Karpas-422 (cell line): Measurements from ENCODE around the gene FOXS1. TPM values are rescaled to one million over a fixed set of nuclear protein-coding genes. Genes with fewer than 3 reads are reported as not detected.

Experiments used
- DNase-seq: peaks from one replicate; pipeline ENCODE4 v3.0.0-alpha.2; 2015
- H2AFZ ChIP-seq: fragments of 200-600 bp; sonication (generic); 2 replicates; pipeline ENCODE4 v1.6.1; 2014; ENCODE audit warnings: antibody characterized with exemption, low read length, mixed read lengths
- H3K27ac ChIP-seq: fragments of 200-600 bp; sonication (generic); 2 replicates; pipeline ENCODE4 v1.5.1; 2014; ENCODE audit warnings: mild to moderate bottlenecking, low read length, moderate library complexity
- H3K27me3 ChIP-seq: fragments of 200-600 bp; sonication (generic); 2 replicates; pipeline ENCODE4 v1.6.1; 2014; ENCODE audit warnings: low read length, mixed read lengths
- H3K36me3 ChIP-seq: fragments of 200-600 bp; sonication (generic); 2 replicates; pipeline ENCODE4 v1.6.1; 2014; ENCODE audit warnings: low read length, mixed read lengths; ENCODE audit not compliant: insufficient read depth
- H3K4me1 ChIP-seq: fragments of 200-600 bp; sonication (generic); 2 replicates; pipeline ENCODE4 v1.6.1; 2014; ENCODE audit warnings: mild to moderate bottlenecking, low read length, mixed read lengths
- H3K4me2 ChIP-seq: fragments of 200-600 bp; sonication (generic); 2 replicates; pipeline ENCODE4 v1.6.1; 2014; ENCODE audit warnings: low read length, low read depth, mild to moderate bottlenecking; ENCODE audit not compliant: poor library complexity, severe bottlenecking
- H3K4me3 ChIP-seq: fragments of 200-600 bp; sonication (generic); 2 replicates; pipeline ENCODE4 v1.5.1; 2014; ENCODE audit warnings: mild to moderate bottlenecking, antibody characterized with exemption, low read length, mixed read lengths
- H3K79me2 ChIP-seq: fragments of 200-600 bp; sonication (generic); 2 replicates; pipeline ENCODE4 v1.6.1; 2014; ENCODE audit warnings: mild to moderate bottlenecking, low read length, mixed read lengths
- H3K9ac ChIP-seq: fragments of 200-600 bp; sonication (generic); 2 replicates; pipeline ENCODE4 v1.6.0; 2014; ENCODE audit warnings: low read length
- H3K9me2 ChIP-seq: fragments of 200-600 bp; sonication (generic), shearing (Covaris generic); replicated peaks from 2 replicates; pipeline ENCODE4 v1.6.0; 2014; ENCODE audit warnings: mild to moderate bottlenecking, low read length, moderate library complexity; ENCODE audit not compliant: insufficient read depth
- H3K9me3 ChIP-seq: fragments of 300-700, 200-600 bp; sonication (generic); 2 replicates; pipeline ENCODE4 v1.6.1; 2014; ENCODE audit warnings: low read length, mixed read lengths
- H4K20me1 ChIP-seq: fragments of 200-600 bp; sonication (generic); 2 replicates; pipeline ENCODE4 v1.6.1; 2014; ENCODE audit warnings: mild to moderate bottlenecking, antibody characterized with exemption, low read length, low read depth; ENCODE audit not compliant: insufficient read depth
- total RNA-seq: library from RNA; depleted of rRNA; stranded (reverse); fragments of >200 nt; shearing (Covaris generic); gene quantifications from 2 replicates; pipeline ENCODE4 v1.2.3, GENCODE V29; 2014; ENCODE audit warnings: low replicate concordance

Gene FOXS1
- total RNA-seq, 1 experiment from 2014 or later: not detected

DNA sequence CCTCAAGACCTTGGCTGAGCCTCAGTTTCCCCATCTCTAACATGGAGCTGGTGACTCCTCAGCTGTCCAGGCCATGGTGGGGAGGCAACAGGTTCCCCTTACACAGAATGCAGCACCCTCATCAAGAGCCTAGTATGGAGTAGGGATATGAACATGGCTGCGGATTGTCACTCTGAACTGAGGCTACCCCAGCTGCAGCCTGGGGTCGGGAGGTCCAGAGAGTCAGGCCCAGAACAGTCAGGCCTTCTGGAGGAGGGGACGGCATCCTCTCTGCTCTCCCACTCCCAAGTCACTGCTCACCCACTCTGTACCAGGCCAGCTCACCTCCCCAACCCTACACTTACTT lies 1.4 kb upstream of the FOXS1 start:
- Histone ChIP-seq H3K27me3 (no peaks in the 10 kb centered on the region), H3K36me3 (no peaks in the 10 kb centered on the region), H3K4me1 (no peaks in the 10 kb centered on the region), H3K27ac (no peak overlapping the region), H3K79me2 (no peaks in the 10 kb centered on the region), H4K20me1 (no peaks in the 10 kb centered on the region), H3K9ac (no peak overlapping the region), H3K4me2 (no peak overlapping the region), H3K9me2 (no peaks in the 10 kb centered on the region), H2AFZ (no peak overlapping the region), H3K4me3 (no peak overlapping the region), H3K9me3 (no peaks in the 10 kb centered on the region)
- no peak for DNase-seq

DNA sequence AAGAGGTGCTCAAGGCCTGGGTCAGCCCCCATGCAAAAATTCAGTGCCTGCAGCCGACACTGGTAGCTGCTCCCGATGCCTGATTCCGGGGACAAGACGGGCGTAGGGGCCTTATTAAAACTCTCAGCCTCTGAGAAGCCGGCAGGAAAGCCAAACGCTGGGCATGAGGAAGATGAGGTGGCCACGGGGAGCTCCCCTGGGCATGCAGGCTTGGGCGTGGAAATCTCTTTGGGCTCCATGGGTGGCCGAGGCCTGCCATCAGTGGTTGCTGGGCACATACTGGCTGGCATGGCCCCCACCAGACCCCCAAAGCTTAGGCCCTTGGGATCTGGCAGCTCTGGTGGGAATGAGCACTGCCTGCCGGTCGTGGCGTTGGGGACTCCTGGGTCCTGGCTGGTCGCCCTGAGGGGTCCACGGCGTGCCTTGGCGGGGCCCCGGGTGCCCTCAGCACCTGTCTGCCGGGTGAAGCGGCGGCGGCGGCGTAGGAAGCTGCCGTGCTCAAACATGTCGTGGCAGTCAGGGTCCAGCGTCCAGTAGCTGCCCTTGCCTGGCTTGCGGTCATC lies 586 bp downstream of the FOXS1 start:
- H3K4me2 ChIP-seq: no peak overlapping the region
- no peak overlapping the region for H2AFZ ChIP-seq
- H3K27me3 ChIP-seq: no peaks in the 10 kb centered on the region
- no peak overlapping the region for H3K27ac ChIP-seq
- H3K36me3 ChIP-seq: no peaks in the 10 kb centered on the region
- no peak overlapping the region for H3K4me3 ChIP-seq
- H3K79me2 ChIP-seq: no peaks in the 10 kb centered on the region
- no peak for DNase-seq
- H3K9ac ChIP-seq: no peak overlapping the region
- no peaks in the 10 kb centered on the region for H4K20me1 ChIP-seq
- no peaks in the 10 kb centered on the region for H3K9me2 ChIP-seq
- no peaks in the 10 kb centered on the region for H3K9me3 ChIP-seq
- no peaks in the 10 kb centered on the region for H3K4me1 ChIP-seq

DNA sequence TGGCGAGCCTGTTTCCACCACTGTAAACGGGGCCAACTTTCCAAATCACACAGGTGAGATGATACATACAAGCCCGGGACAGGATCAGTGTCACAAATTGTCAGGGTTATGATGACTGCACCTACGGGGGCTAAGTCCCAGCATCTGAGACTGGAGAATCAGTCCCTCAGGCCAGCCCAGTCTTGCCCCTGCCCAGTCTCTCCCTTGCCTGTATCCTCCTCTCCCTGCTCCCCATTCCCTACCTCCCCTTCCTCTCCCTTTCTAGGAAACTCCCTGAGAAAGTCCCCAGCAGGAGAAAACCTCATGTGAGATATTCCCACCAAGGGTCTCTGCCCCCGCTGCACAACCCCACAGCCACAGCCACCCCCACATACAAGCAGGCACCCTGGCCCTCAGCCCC lies 1.5 kb downstream of the FOXS1 start:
- DNase-seq: no peak
- no peak overlapping the region for H2AFZ ChIP-seq
- no peak overlapping the region for H3K4me2 ChIP-seq
- H3K9me3 ChIP-seq: no peaks in the 10 kb centered on the region
- no peak overlapping the region for H3K4me3 ChIP-seq
- no peaks in the 10 kb centered on the region for H3K9me2 ChIP-seq
- no peaks in the 10 kb centered on the region for H4K20me1 ChIP-seq
- no peak overlapping the region for H3K9ac ChIP-seq
- no peak overlapping the region for H3K27ac ChIP-seq
- no peaks in the 10 kb centered on the region for H3K4me1 ChIP-seq
- no peaks in the 10 kb centered on the region for H3K79me2 ChIP-seq
- H3K27me3 ChIP-seq: no peaks in the 10 kb centered on the region
- no peaks in the 10 kb centered on the region for H3K36me3 ChIP-seq

DNA sequence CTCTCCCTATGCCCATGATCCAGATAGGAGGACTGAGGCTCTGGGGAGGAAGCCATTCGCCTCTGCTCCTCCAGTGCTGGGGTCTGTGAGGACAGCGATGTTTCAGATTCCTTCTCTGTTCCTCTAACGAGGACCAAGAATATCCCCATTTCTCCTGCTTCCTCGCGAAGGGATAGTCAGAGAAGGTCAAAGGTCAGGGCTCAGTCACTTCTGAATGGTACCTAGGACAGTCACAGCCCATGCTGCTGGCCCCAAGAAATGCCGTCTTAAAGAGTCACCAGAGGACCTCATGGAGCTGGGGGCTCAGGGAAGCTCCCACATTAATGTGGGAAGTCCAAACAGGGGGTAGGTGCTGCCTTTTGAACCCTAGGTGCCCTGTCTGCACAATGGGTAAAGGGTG lies 2.1 kb downstream of the FOXS1 start:
- H3K4me1 ChIP-seq: no peaks in the 10 kb centered on the region
- H3K9ac ChIP-seq: no peak overlapping the region
- no peak for DNase-seq
- H4K20me1 ChIP-seq: no peaks in the 10 kb centered on the region
- H3K27me3 ChIP-seq: no peaks in the 10 kb centered on the region
- H3K27ac ChIP-seq: no peak overlapping the region
- H2AFZ ChIP-seq: no peak overlapping the region
- H3K9me2 ChIP-seq: no peaks in the 10 kb centered on the region
- H3K36me3 ChIP-seq: no peaks in the 10 kb centered on the region
- no peaks in the 10 kb centered on the region for H3K9me3 ChIP-seq
- no peak overlapping the region for H3K4me2 ChIP-seq
- no peak overlapping the region for H3K4me3 ChIP-seq
- no peaks in the 10 kb centered on the region for H3K79me2 ChIP-seq

DNA sequence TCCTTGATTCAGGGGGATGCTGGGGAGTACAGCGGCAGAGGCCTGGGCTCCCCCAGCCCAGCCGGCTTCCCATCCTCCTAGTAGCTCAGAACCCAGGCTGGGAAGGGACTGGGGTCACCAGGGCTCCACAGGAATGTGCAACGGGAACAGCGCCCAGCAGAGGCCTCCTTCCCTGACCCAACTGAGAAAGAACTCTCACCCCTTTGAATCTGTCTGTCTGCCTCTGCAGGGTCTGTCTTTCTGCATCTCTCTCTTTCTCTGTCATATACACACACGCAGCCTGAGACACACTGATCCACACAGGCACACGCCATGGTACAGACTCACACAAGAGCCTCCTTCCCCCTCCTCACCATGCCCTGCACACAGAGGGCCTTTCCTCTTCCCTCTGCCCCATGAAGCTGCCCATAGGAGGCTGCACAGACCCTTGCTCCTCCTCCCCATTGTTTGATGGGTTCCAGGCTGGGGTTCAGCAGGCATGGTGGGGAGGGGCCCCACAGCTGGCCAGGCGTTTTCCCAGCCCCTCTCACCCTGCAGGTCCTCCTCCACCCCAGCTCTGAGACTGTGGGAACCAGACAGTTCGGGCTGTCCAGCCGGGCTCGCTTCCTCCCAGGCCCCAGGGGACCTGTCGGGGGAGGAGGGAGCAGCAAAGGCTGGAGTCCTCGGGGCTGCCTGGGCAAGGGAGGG lies 2.8 kb downstream of the FOXS1 start:
- no peaks in the 10 kb centered on the region for H3K36me3 ChIP-seq
- no peak overlapping the region for H2AFZ ChIP-seq
- no peak overlapping the region for H3K9ac ChIP-seq
- H3K27me3 ChIP-seq: no peaks in the 10 kb centered on the region
- no peaks in the 10 kb centered on the region for H3K4me1 ChIP-seq
- no peak overlapping the region for H3K4me2 ChIP-seq
- H3K9me3 ChIP-seq: no peaks in the 10 kb centered on the region
- no peak overlapping the region for H3K27ac ChIP-seq
- DNase-seq: no peak
- no peak overlapping the region for H3K4me3 ChIP-seq
- no peaks in the 10 kb centered on the region for H4K20me1 ChIP-seq
- H3K79me2 ChIP-seq: no peaks in the 10 kb centered on the region
- H3K9me2 ChIP-seq: no peaks in the 10 kb centered on the region

DNA sequence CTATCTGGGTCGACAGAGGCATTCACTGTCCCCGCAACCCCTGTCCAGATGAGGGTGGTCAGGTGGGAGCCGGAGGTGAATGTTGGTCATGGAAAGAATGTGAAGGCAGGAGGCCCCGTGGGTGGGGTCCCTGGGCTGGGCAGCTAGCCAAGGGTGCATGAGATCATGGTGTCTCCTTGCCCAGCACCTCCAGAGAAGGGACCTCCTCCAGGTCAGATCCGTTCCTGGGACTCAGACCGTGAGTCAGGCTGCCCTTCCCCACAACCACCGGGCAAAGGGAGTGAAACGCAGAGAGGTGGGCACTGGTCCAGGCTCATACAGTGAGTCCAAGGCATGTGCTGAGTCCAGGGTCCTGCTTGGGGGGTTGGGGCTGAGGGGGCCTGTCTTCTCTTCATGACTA lies 3.5 kb downstream of the FOXS1 start:
- H3K9me3 ChIP-seq: no peaks in the 10 kb centered on the region
- no peak for DNase-seq
- no peaks in the 10 kb centered on the region for H3K36me3 ChIP-seq
- H3K27ac ChIP-seq: no peak overlapping the region
- no peak overlapping the region for H3K9ac ChIP-seq
- H2AFZ ChIP-seq: no peak overlapping the region
- H3K27me3 ChIP-seq: no peaks in the 10 kb centered on the region
- H3K4me1 ChIP-seq: no peaks in the 10 kb centered on the region
- no peaks in the 10 kb centered on the region for H3K9me2 ChIP-seq
- no peaks in the 10 kb centered on the region for H3K79me2 ChIP-seq
- no peak overlapping the region for H3K4me2 ChIP-seq
- no peak overlapping the region for H3K4me3 ChIP-seq
- no peaks in the 10 kb centered on the region for H4K20me1 ChIP-seq

DNA sequence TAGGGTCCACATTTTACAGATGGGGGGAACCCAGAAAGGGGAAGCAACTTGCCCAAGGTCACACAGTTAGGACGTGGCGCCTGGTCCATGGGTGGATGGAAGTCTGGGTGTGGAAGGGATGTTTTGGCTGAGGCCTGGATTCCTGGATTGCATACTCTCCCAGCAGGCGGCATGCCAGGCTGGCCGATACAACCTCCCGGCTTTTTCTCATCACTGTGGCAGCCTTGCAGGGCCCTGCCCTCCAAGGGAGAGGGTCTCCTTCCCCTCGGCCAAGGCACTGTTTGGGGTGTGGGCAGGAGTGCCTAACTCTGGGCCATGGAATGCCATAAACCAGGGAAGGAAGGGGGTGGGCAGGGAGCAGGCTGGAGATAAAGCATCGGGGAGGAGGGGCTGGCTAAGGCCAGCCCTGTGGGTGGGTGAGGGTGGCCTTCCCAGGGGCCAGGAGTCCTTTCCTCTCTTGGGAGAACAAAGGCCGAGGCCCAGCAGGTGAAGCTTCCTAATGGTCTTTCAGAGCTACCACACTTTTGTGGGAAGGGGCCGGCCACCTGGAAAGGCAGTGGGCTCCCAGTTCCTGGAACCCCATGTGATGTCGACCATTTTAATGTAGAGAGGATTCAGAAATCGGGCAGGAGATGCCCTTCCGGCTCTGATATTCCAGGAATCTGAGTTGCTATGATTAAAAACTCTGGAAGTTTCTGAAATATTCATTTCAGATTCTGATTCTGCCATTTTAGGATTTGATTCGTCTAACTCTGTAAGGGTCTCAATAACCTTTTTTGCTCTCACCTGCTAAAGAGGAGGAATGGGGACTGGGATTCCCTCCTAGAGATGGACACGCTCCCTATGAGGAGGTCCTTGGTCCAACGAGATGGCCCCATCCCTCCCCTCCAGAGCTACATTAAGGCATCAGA lies 4.2 kb downstream of the FOXS1 start:
- Histone ChIP-seq H3K9me2 (no peaks in the 10 kb centered on the region), H4K20me1 (no peaks in the 10 kb centered on the region), H3K4me2 (no peak overlapping the region), H3K36me3 (no peaks in the 10 kb centered on the region), H3K27me3 (no peaks in the 10 kb centered on the region), H3K79me2 (no peaks in the 10 kb centered on the region), H3K27ac (no peak overlapping the region), H3K9me3 (no peaks in the 10 kb centered on the region), H3K4me1 (no peaks in the 10 kb centered on the region), H3K9ac (no peak overlapping the region), H2AFZ (no peak overlapping the region), H3K4me3 (no peak overlapping the region)
- no peak for DNase-seq

DNA sequence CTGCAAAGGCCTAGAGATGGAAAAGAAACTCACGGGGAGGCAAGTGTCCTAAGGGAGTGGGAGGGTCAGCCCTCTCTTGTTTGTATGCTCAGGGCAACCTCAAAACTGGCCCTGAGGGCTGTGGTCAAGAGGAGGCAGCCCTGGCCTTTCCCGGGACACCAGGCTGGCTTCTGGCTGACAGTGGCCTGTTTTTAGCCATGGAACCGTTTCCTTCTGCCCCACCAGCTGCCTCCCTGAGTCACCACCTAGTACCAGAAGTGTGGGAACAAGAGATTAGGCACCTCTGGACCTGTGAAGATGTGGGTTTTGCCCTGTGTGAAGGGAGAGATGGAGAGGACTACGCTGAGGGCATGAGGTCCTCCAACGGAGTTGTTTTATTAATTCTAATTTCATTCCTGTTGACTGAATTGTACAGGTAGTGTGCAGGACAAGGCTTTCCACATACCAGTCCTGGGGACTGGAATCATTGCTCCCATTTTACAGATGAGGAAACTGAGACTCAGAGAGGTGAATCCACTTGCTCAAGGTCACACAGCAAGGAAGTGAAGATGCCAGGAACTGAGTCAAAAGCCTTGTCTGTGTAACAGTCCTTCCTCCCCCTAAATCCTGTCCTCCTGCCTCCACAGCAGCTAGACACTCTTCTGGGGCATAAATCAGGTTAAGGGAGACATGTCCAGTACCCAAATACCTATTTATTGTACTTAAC lies 5.5 kb downstream of the FOXS1 start:
- H3K4me1 ChIP-seq: no peaks in the 10 kb centered on the region
- no peak for DNase-seq
- no peak overlapping the region for H3K9ac ChIP-seq
- H3K4me2 ChIP-seq: no peak overlapping the region
- H3K9me3 ChIP-seq: no peaks in the 10 kb centered on the region
- H3K79me2 ChIP-seq: no peaks in the 10 kb centered on the region
- H3K4me3 ChIP-seq: no peak overlapping the region
- no peaks in the 10 kb centered on the region for H3K36me3 ChIP-seq
- H3K9me2 ChIP-seq: no peaks in the 10 kb centered on the region
- no peaks in the 10 kb centered on the region for H4K20me1 ChIP-seq
- H3K27me3 ChIP-seq: no peaks in the 10 kb centered on the region
- H3K27ac ChIP-seq: no peak overlapping the region
- no peak overlapping the region for H2AFZ ChIP-seq
